ENCODE results near the gene TNFRSF12A. TPM values are rescaled to one million over a fixed set of nuclear protein-coding genes. Genes with fewer than 3 reads are reported as not detected.
A peak's percentile ranks its signal among the peaks of the same experiment; 100 is the strongest.

The TNFRSF12A gene
- total and polyA plus RNA-seq, 2 of the 13 experiments (the other 11 are each of a cell fraction or from before 2014, with no cell fraction given), result 61.9 to 66.0 TPM

- TF ChIP-seq PRDM15 (CRISPR knock-in tag; IDR thresholded peaks at IDR 0.05) (no peak), ZNF577 (CRISPR knock-in tag; IDR thresholded peaks at IDR 0.05; ENCODE audit: borderline replicate concordance, low read depth) (no peak), SNAPC4 (CRISPR knock-in tag; IDR thresholded peaks at IDR 0.05) (peak; percentile 86), ZBTB42 (CRISPR knock-in tag; IDR thresholded peaks at IDR 0.05) (no peak), GPBP1L1 (CRISPR knock-in tag; IDR thresholded peaks at IDR 0.05) (no peak), MEF2D (CRISPR knock-in tag; IDR thresholded peaks at IDR 0.05) (peak; percentile 83; the same call in 1 of the 2 replicates), ZNF24 (IDR thresholded peaks at IDR 0.05) (no peak), HMG20A (CRISPR knock-in tag; IDR thresholded peaks at IDR 0.05; ENCODE audit: borderline replicate concordance) (no peak), STAT6 (CRISPR knock-in tag; IDR thresholded peaks at IDR 0.05; ENCODE audit: borderline replicate concordance) (no peak), ZNF678 (CRISPR knock-in tag; IDR thresholded peaks at IDR 0.05) (no peak), CHCHD3 (CRISPR knock-in tag; IDR thresholded peaks at IDR 0.05) (0 out of 2 replicates have a peak, but pooled peaks have one; percentile 31), PAX8 (CRISPR knock-in tag; IDR thresholded peaks at IDR 0.05; ENCODE audit: borderline replicate concordance) (peak; percentile 74; the same call in 1 of the 2 replicates), TGIF2 (CRISPR knock-in tag; IDR thresholded peaks at IDR 0.05) (no peak)
Observed at GRCh38 chr16:3023669-3024478, 3.7 kb downstream of the TNFRSF12A start, which contains the start of the genes HCFC1R1 and THOC6 (continued).

All from HepG2 (cell line).